Measurements from ENCODE around the gene SSR3. TPM values are rescaled to one million over a fixed set of nuclear protein-coding genes. Genes with fewer than 3 reads are reported as not detected.
"Not testable (repeated sequence)": the region's sequence is repeated elsewhere in the genome, so short reads cannot be mapped to it uniquely, and the experiment has no call there.

The SSR3 gene
- total RNA-seq, 1 donor from 2014 or later, result 115 TPM

- no peak for FAIRE-seq
These were observed 21.9 kb upstream of the SSR3 start for GRCh38 chr3:156576651-156577348.

GRCh38 chr3:156576051-156576450, 21.1 kb upstream of the SSR3 start:
- DNase-seq (ENCODE audit: low spot score in 2 of 2) (no peak), FAIRE-seq (no peak)

More at GRCh38 chr3:156576651-156577348, 21.9 kb upstream of the SSR3 start:
- no peak for DNase-seq (ENCODE audit: low spot score in 2 of 2)

DNA sequence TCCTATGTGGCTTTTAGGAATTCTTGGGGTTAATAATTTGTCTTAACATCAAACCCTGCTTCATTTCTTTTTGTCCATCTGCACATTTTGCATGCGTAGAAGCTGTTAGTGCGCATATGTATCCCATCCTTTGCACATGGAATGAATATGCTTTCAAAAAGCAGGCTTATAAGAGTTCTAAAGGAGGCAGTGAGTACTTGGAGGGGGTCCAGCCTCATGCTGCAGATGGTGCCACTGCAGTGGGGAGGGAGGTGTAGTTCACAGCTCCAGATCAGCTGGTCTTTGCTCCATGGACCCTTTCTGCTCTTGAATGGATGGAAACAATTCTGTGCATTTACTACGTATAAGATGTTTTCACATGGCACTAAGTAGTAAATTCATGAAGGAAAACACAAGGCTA, 20.7 kb upstream of the SSR3 start:
- FAIRE-seq (no peak), DNase-seq (ENCODE audit: low spot score in 2 of 2) (no peak)

DNA sequence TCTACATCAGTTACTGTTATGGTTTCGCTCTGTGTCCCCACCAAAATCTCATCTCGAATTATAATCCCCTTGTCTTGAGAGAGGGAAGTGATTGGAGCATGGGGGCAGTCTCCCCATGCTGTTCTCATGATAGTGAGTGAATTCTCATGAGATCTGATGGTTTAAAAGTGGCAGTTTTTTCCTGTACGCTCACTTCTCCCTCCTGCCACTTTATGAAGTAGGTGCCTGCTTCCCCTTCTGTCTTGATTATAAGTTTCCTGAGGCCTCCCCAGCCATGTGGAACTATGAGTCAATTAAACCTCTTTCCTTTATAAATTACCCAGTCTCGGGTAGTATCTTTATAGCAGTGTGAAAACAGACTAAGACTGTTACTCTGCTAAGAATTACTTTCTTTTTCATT, 15.0 kb upstream of the SSR3 start:
- DNase-seq (ENCODE audit: low spot score in 2 of 2); FAIRE-seq: not testable (repeated sequence)

DNA sequence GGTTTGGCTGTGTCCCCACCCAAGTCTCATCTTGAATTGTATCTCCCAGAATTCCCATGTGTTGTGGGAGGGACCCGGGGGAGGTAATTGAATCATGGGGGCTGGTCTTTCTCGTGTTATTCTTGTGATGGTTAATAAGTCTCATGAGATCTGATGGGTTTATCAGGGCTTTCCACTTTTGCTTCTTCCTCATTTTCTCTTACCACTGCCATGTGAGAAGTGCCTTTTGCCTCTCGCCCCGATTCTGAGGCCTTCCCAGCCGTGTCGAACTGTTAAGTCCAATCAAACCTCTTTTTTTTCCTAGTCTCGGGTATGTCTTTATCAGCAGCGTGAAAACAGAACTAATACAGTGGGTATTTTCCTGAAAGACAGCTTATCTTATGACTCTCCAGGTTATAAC, 14.1 kb upstream of the SSR3 start:
- not testable (repeated sequence) for DNase-seq (ENCODE audit: low spot score in 2 of 2); FAIRE-seq

DNA sequence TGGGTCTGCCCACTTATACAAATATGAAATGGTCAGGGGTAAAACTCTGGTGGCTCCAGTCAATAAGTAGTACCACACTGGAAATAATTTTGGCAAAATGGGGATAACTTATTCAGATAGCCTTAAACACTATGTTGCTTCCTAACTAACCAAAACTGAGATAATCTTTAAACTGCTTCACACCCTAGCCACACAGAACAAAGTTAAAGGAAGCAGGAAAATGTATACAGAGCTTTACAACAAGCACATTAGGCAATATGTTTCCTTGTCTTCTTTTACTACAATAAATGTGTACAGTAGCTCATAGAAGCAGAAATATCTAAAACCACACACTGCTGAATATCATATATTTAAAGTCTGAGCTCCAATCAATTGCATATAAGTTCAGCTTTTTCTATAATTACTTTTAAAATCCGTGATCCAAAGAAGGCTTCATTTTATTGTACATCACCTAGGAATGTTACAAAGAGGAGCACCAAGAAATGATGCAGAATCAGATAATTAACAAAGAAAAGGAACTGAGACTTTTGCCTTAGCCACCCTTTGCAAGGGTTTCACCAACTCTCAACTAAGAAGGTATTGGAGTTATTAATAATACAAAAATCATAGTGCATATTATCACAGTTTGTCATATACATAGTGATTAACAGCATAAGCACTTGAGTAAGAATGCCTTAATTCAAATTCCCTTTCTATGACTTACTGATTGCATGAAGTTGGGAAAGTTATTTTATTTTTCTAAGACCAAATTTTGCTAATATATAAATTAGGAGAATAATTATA, 9.2 kb upstream of the SSR3 start:
- no peak for FAIRE-seq
- no peak for DNase-seq (ENCODE audit: low spot score in 2 of 2)

DNA sequence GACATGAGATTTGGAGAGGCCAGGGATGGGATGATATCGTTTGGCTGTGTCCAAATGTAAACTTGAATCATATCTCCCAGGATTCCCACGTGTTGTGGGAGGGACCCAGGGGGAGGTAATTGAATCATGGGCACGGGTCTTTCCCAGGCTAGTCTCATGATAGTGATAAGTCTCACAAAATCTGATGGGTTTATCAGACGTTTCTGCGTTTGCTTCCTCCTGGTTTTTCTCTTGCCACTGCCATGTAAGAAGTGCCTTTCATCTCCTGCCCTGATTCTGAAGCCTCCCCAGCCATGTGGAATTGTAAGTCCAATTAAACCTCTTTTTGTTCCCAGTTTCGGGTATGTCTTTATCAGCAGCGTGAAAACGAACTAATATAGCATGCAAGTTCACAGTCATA, 7.6 kb upstream of the SSR3 start:
- not testable (repeated sequence) for FAIRE-seq

GRCh38 chr3:156561533-156561932, 6.6 kb upstream of the SSR3 start:
- FAIRE-seq, result no peak

More for the DNA sequence above, 7.6 kb upstream of the SSR3 start:
- not testable (repeated sequence) for DNase-seq (ENCODE audit: low spot score in 2 of 2)

GRCh38 chr3:156559321-156559720, 4.4 kb upstream of the SSR3 start:
- FAIRE-seq, result no peak
- DNase-seq (ENCODE audit: low spot score in 2 of 2), result no peak

More at GRCh38 chr3:156561533-156561932, 6.6 kb upstream of the SSR3 start:
- DNase-seq (ENCODE audit: low spot score in 2 of 2), result no peak

DNA sequence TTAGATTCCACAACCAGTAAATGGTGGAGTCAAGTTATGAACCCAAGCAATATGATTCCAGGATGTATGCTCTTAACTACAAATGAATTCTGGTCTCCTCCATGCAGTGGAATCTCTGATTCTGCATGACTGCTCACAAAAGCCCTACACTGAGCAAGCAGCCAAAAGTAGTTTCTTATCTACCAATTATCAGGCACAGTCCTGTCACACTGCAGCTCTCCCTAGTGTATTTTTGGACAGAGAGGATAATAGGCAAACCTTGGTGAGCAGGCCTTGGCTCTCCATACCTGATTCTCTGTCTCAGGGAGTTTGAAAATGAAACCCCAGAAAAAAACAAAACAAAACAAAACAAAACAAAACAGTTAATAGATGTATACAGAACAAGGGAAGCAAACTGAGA, 3.5 kb upstream of the SSR3 start:
- no peak for DNase-seq (ENCODE audit: low spot score in 2 of 2)
- FAIRE-seq, result no peak

DNA sequence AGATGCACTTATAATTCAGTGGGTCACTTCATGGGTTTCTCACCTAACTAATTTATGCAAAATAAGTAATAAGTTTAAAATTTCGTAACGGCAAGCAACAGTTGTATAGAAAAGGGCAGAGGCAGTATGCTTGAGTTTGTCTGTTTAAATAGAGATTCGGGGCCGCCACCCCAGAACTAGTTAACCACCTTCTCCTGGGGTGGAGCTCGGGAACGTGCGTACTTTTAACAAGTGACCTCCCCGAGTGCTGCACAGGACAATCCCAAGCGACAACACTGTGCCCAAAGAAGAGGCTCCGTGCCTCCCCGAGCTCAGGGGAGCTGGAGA, 439 bp downstream of the SSR3 start:
- no peak for FAIRE-seq
- no peak for DNase-seq (ENCODE audit: low spot score in 2 of 2)

DNA sequence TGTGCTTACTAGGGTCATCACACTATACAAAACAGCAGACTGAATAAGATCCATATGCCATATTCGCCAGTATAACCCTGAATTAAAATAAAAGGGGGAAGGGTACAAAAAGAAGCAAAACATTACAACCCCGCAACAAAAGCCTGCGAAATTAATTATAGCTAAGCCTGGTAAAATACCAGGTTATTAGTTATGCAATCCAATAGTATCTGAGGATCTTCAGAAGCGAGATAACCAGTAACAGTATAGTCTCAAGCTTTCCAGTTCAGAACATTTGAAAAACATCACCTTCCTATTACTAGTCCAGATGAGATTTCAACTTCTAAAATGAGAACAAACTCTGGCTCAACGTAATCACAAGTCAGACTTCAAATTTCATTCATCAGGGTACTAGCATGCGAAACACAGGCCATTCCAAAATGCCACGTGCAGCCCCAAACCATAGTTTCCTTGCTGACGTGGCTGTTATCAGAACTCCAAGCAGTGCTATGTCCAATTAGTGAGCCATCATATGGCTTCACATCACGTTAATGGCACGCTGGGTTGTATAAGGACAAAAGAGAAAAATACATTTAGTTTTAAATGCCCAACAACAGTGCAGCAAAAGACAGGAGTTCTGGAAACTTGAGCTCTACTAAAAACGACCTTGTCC, 1.1 kb downstream of the SSR3 start:
- DNase-seq (ENCODE audit: low spot score in 2 of 2), result no peak
- no peak for FAIRE-seq

- no peak for FAIRE-seq
These were observed 1.9 kb downstream of the SSR3 start for GRCh38 chr3:156552973-156553372.

GRCh38 chr3:156551746-156552145, 3.2 kb downstream of the SSR3 start:
- DNase-seq (ENCODE audit: low spot score in 2 of 2) (no peak), FAIRE-seq (no peak)

More at GRCh38 chr3:156552973-156553372, 1.9 kb downstream of the SSR3 start:
- no peak for DNase-seq (ENCODE audit: low spot score in 2 of 2)

DNA sequence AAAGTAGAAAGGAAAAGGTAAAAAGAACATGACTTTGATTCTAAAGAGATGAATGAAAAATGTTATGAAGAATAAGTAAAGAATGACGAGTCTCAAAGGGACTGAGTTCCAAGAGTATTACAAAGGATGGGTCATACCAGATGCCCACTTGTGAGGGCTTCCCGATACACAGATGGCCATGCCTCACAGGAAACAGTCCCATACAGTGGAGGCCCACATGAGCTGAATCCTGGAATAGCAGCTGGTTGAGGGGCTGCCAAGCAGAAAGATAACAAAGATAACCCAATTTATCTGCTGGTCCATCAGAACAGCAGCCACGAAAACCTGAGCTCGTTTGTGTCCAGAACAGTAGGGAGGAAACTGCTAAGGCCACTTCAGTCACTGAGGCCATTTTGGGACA, 3.7 kb downstream of the SSR3 start:
- no peak for DNase-seq (ENCODE audit: low spot score in 2 of 2)
- FAIRE-seq, result no peak

DNA sequence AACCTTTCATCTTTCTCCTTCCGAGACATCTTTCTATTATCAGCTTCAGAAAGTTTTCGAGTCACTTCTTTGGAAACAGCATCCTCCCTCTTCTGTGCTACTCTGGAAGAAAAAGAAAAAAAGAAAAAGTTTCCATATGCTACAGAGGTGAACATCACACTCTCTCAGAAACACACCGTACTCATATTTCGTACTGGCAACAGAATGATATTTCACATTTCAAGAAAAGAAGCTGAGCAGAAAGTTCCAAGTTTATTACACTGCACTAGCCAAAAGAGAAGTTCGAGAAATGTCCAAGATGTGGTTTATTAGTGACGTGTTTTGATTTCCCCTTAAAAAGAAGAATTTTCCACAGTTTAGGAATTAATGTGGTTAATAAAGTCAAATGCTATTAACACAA, 6.0 kb downstream of the SSR3 start:
- no peak for DNase-seq (ENCODE audit: low spot score in 2 of 2)
- no peak for FAIRE-seq

DNA sequence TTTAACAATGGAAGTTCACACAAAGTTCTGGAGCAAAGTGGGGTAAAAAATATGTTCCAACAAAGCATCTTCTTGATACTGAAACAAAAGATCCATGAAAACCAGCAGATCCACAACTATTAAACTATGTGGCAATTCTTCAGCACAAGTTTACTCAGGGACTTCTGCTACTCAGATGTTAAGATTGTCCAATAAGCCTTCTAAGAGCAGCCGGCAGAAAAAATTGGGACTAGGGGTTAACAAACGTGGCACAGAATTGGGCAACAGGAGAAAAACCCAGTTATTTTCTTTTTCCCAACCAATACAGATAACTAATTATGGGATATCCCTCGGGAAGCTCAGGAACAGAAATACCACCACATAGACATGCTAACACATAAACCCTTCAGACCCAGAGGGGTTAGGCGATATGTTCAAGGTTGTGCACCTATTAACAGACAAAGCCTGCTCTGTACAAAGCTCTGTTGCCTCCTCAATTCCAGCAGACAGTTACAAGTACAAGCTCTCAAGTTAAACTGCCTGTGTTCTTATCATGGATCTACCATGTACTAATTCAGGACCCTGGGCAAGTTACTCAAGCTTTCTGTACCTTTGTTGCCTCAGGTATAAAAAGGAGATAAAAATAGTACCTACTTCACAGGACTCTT, 6.8 kb downstream of the SSR3 start:
- no peak for FAIRE-seq
- DNase-seq (ENCODE audit: low spot score in 2 of 2), result no peak

DNA sequence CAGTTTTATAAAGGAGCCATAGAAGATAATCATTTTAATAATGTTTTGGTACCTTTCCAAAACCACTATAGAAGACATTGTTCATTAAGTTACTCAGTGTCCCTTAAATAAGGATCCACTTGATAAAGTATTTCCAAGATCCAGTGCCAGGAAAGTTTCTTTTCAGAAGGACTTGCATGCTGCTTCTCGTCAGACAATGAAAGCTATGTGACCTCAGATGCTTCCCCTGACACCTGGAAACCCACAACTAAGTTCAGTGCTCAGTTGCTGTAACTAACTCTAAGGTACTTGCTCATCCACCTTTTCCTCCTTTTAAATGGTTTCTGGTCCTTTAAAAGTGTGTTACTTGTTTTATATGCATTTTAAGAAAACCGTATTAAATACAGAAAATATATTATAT, 7.3 kb downstream of the SSR3 start:
- FAIRE-seq (no peak), DNase-seq (ENCODE audit: low spot score in 2 of 2) (no peak)

DNA sequence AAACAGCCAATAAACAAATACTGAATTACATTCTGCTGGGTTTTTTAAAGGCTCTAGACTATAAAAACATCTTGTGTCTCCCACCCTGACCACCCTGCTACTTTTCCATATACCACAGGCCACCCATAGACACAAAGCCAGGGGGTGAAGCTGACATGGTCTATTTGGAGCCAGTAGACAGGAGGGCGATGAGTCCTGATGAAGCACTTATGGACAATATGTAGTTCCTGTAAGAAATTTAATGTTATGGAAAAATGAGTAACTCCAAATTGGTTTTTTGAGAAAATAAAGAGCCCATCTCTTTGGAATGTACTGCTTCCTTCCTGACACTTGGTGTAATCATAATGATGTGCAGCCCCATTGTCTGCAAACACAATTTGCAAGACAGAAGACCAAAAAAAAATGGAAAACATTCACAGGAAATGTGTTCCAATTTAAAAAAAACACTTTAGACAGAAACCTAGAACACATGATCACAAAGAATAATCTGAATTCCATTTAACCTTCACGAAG, 11.8 kb downstream of the SSR3 start:
- no peak for FAIRE-seq
- DNase-seq (ENCODE audit: low spot score in 2 of 2), result no peak

DNA sequence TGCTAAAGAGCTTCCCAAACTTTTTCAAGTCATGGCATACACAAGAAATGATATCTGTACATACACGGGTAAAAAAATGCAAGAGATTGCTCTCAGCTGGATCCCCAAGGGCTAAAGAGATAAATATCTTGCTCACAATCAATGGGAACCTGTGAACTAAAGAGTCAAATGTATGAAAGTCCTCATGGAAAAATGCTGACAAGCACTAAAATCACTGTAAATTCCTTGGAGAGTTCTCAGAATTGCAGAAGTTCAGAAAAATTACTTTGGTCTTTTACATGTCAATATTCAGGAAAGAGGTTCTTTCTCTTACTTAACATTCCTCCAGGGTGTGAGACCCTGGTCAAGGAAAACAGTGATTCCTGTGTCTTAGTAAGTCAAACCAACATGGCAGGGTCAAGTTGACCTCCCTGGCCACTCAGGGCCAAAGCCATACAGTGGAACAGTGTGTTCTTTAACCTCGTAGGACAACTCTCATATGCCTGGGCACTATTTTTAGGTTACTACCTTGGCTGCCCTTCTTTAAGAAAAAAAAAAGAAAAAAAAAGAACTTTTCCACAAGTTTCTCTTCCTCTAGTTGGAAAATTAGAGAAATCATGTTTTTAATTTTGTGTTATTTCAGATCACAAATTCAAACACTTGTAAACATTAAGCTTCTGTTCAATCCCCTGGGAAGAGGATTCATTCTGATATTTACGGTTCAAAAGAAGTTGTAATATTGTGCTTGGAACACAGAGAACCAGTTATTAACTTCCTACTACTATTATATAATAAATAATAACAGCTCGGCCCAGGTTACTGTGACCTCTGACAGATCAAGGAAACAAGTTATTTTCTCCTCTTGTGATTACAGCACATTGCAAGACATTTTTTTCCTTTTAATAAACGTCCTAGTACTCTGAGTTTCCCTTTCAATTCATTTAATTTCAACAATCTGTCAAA, 12.5 kb downstream of the SSR3 start:
- DNase-seq (ENCODE audit: low spot score in 2 of 2) (no peak), FAIRE-seq (no peak)
